ENCODE results near the gene CYGB. TPM values are rescaled to one million over a fixed set of nuclear protein-coding genes. Genes with fewer than 3 reads are reported as not detected.
A peak's percentile ranks its signal among the peaks of the same experiment; 100 is the strongest.

CYGB gene
- total and polyA plus RNA-seq, 2 of the 13 experiments (the other 11 are each of a cell fraction or from before 2014, with no cell fraction given), result 18.9 to 27.1 TPM

DNA sequence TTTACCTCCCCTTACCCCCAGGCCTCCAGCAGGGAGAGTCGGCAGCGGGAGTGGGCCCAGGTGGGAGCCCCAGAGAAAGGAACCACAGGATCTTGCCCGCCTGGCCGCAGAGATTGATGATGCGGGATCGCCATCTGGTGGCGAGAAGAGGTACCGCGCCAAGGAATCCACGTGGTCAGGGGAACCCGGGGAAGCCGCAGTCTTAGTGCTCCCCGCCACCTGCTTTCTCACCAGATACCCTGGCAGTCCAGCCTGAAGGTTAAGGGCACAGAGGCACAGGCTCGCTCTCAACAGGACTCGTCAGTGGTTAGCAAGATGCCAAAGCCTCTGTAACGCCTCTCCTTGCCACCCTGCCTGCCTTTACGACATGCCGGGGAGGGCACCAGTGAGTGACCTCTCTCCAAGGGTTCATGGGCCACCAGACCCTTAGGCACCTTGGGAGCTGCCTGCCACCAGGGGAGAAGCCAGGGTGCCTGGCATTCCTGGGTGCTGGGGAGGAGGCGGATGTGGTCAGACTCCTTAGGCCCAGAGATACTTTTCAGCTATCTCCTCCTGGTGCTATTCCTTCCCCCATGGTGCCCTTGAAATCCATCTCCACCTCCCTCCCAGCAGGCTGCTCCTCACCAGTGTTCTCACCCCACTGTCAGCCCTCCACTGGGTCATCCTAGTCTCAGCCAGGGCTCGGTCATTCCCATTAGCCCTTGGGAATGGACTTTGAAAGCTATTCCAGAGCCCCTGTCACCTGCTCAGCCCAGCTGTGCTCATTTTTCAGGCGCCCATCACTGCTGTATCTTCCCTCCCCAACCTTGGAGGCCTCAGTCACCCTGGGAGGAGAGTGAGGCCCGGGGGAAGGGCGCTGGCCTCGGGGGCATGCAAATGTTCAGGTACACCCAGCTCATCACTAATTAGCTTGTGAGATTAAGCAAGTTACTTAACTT is 30.8 kb downstream of the CYGB start (continued):
- TF ChIP-seq, protein P1, sequence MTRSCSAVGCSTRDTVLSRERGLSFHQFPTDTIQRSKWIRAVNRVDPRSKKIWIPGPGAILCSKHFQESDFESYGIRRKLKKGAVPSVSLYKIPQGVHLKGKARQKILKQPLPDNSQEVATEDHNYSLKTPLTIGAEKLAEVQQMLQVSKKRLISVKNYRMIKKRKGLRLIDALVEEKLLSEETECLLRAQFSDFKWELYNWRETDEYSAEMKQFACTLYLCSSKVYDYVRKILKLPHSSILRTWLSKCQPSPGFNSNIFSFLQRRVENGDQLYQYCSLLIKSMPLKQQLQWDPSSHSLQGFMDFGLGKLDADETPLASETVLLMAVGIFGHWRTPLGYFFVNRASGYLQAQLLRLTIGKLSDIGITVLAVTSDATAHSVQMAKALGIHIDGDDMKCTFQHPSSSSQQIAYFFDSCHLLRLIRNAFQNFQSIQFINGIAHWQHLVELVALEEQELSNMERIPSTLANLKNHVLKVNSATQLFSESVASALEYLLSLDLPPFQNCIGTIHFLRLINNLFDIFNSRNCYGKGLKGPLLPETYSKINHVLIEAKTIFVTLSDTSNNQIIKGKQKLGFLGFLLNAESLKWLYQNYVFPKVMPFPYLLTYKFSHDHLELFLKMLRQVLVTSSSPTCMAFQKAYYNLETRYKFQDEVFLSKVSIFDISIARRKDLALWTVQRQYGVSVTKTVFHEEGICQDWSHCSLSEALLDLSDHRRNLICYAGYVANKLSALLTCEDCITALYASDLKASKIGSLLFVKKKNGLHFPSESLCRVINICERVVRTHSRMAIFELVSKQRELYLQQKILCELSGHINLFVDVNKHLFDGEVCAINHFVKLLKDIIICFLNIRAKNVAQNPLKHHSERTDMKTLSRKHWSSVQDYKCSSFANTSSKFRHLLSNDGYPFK (CRISPR knock-in tag; IDR thresholded peaks at IDR 0.05; ENCODE audit: borderline replicate concordance), result peak; percentile 33; the same call in 1 of the 2 replicates
- TF ChIP-seq ZFP36L1 (CRISPR knock-in tag; IDR thresholded peaks at IDR 0.05), result no peak
- TF ChIP-seq, protein P2, sequence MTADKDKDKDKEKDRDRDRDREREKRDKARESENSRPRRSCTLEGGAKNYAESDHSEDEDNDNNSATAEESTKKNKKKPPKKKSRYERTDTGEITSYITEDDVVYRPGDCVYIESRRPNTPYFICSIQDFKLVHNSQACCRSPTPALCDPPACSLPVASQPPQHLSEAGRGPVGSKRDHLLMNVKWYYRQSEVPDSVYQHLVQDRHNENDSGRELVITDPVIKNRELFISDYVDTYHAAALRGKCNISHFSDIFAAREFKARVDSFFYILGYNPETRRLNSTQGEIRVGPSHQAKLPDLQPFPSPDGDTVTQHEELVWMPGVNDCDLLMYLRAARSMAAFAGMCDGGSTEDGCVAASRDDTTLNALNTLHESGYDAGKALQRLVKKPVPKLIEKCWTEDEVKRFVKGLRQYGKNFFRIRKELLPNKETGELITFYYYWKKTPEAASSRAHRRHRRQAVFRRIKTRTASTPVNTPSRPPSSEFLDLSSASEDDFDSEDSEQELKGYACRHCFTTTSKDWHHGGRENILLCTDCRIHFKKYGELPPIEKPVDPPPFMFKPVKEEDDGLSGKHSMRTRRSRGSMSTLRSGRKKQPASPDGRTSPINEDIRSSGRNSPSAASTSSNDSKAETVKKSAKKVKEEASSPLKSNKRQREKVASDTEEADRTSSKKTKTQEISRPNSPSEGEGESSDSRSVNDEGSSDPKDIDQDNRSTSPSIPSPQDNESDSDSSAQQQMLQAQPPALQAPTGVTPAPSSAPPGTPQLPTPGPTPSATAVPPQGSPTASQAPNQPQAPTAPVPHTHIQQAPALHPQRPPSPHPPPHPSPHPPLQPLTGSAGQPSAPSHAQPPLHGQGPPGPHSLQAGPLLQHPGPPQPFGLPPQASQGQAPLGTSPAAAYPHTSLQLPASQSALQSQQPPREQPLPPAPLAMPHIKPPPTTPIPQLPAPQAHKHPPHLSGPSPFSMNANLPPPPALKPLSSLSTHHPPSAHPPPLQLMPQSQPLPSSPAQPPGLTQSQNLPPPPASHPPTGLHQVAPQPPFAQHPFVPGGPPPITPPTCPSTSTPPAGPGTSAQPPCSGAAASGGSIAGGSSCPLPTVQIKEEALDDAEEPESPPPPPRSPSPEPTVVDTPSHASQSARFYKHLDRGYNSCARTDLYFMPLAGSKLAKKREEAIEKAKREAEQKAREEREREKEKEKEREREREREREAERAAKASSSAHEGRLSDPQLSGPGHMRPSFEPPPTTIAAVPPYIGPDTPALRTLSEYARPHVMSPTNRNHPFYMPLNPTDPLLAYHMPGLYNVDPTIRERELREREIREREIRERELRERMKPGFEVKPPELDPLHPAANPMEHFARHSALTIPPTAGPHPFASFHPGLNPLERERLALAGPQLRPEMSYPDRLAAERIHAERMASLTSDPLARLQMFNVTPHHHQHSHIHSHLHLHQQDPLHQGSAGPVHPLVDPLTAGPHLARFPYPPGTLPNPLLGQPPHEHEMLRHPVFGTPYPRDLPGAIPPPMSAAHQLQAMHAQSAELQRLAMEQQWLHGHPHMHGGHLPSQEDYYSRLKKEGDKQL (CRISPR knock-in tag; IDR thresholded peaks at IDR 0.05; ENCODE audit: low read depth), result 0 out of 2 replicates have a peak, but pooled peaks have one; percentile 19
- no peak for TF ChIP-seq EEA1 (CRISPR knock-in tag; IDR thresholded peaks at IDR 0.05; ENCODE audit: borderline replicate concordance)
- 0 out of 2 replicates have a peak, but pooled peaks have one; percentile 53 for TF ChIP-seq ZNF546 (CRISPR knock-in tag; conservative IDR thresholded peaks at IDR 0.05)
- TF ChIP-seq TRIM24 (CRISPR knock-in tag; IDR thresholded peaks at IDR 0.05), result no peak
- TF ChIP-seq, protein P3, sequence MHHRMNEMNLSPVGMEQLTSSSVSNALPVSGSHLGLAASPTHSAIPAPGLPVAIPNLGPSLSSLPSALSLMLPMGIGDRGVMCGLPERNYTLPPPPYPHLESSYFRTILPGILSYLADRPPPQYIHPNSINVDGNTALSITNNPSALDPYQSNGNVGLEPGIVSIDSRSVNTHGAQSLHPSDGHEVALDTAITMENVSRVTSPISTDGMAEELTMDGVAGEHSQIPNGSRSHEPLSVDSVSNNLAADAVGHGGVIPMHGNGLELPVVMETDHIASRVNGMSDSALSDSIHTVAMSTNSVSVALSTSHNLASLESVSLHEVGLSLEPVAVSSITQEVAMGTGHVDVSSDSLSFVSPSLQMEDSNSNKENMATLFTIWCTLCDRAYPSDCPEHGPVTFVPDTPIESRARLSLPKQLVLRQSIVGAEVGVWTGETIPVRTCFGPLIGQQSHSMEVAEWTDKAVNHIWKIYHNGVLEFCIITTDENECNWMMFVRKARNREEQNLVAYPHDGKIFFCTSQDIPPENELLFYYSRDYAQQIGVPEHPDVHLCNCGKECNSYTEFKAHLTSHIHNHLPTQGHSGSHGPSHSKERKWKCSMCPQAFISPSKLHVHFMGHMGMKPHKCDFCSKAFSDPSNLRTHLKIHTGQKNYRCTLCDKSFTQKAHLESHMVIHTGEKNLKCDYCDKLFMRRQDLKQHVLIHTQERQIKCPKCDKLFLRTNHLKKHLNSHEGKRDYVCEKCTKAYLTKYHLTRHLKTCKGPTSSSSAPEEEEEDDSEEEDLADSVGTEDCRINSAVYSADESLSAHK (CRISPR knock-in tag; IDR thresholded peaks at IDR 0.05; ENCODE audit: borderline replicate concordance), result no peak
- no peak; the same call in 1 of the 2 replicates for TF ChIP-seq PHF20 (CRISPR knock-in tag; IDR thresholded peaks at IDR 0.05)
- TF ChIP-seq, protein P4, sequence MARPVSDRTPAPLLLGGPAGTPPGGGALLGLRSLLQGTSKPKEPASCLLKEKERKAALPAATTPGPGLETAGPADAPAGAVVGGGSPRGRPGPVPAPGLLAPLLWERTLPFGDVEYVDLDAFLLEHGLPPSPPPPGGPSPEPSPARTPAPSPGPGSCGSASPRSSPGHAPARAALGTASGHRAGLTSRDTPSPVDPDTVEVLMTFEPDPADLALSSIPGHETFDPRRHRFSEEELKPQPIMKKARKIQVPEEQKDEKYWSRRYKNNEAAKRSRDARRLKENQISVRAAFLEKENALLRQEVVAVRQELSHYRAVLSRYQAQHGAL (CRISPR knock-in tag; IDR thresholded peaks at IDR 0.05; ENCODE audit: not compliant biosample characterization), result no peak
- peak; percentile 95; the same call in 2 of the 3 replicates for TF ChIP-seq MXI1 (IDR thresholded peaks at IDR 0.05; ENCODE audit: borderline replicate concordance, low read depth, low read length)
- no peak for TF ChIP-seq SIX4 (CRISPR knock-in tag; IDR thresholded peaks at IDR 0.05)
- TF ChIP-seq, protein P5, sequence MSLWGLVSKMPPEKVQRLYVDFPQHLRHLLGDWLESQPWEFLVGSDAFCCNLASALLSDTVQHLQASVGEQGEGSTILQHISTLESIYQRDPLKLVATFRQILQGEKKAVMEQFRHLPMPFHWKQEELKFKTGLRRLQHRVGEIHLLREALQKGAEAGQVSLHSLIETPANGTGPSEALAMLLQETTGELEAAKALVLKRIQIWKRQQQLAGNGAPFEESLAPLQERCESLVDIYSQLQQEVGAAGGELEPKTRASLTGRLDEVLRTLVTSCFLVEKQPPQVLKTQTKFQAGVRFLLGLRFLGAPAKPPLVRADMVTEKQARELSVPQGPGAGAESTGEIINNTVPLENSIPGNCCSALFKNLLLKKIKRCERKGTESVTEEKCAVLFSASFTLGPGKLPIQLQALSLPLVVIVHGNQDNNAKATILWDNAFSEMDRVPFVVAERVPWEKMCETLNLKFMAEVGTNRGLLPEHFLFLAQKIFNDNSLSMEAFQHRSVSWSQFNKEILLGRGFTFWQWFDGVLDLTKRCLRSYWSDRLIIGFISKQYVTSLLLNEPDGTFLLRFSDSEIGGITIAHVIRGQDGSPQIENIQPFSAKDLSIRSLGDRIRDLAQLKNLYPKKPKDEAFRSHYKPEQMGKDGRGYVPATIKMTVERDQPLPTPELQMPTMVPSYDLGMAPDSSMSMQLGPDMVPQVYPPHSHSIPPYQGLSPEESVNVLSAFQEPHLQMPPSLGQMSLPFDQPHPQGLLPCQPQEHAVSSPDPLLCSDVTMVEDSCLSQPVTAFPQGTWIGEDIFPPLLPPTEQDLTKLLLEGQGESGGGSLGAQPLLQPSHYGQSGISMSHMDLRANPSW (CRISPR knock-in tag; IDR thresholded peaks at IDR 0.05; ENCODE audit: borderline replicate concordance), result no peak
